GM23338 (cell line): ENCODE data around the gene ARHGEF17.

Experiments
- CREB1 ChIP-seq: fragments of 250-450 bp; sonication (Bioruptor Pico); IDR thresholded peaks from 2 replicates; pipeline ENCODE4 v1.5.0; 2020; ENCODE audit warnings: low read depth, mild to moderate bottlenecking, moderate library complexity
- CTCF ChIP-seq, 2 experiments: fragments of 200-600 bp in 1 of 2; sonication (generic) in 1 of 2; conservative IDR thresholded peaks; 2 replicates each; pipeline versions ENCODE4 v1.5.1 to v1.6.1; 2016 to 2017; ENCODE audit warnings: antibody characterized with exemption in 2 of 2, low read depth in 2 of 2, mild to moderate bottlenecking in 2 of 2, moderate library complexity in 1 of 2
- ETS1 ChIP-seq: IDR thresholded peaks from 2 replicates; pipeline ENCODE4 v1.6.1; 2016; ENCODE audit warnings: antibody characterized with exemption
- EZH2 ChIP-seq: fragments of 200-600 bp; sonication (generic); IDR thresholded peaks from one replicate; pipeline ENCODE4 v1.8.0; 2017; ENCODE audit warnings: antibody characterized with exemption, mild to moderate bottlenecking, low read depth; ENCODE audit not compliant: unreplicated experiment
- EZH2phosphoT487 ChIP-seq: fragments of 200-600 bp; sonication (generic); IDR thresholded peaks from one replicate; pipeline ENCODE4 v1.8.1; 2018; ENCODE audit warnings: antibody characterized with exemption; ENCODE audit not compliant: unreplicated experiment
- JUNB ChIP-seq: IDR thresholded peaks from one replicate; pipeline ENCODE4 v1.6.1; 2016; ENCODE audit warnings: antibody characterized with exemption; ENCODE audit not compliant: unreplicated experiment
- NANOG ChIP-seq: IDR thresholded peaks from 2 replicates; pipeline ENCODE4 v1.6.1; 2016; ENCODE audit warnings: antibody characterized with exemption, borderline replicate concordance
- POLR2AphosphoS5 ChIP-seq: IDR thresholded peaks from 2 replicates; pipeline ENCODE4 v1.6.1; 2016; ENCODE audit warnings: antibody characterized with exemption, low read depth
- REST ChIP-seq: IDR thresholded peaks from one replicate; pipeline ENCODE4 v1.6.1; 2018; ENCODE audit warnings: antibody characterized with exemption; ENCODE audit not compliant: unreplicated experiment
- STAT1 ChIP-seq: IDR thresholded peaks from one replicate; pipeline ENCODE4 v1.6.1; 2016; ENCODE audit warnings: antibody characterized with exemption; ENCODE audit not compliant: unreplicated experiment
- ZNF114 ChIP-seq: fragments of 250-450 bp; sonication (Bioruptor Pico); IDR thresholded peaks from 2 replicates; pipeline ENCODE4 v1.5.0; 2020; ENCODE audit warnings: mild to moderate bottlenecking, moderate library complexity
- ZNF331 ChIP-seq: fragments of 250-450 bp; sonication (Bioruptor Pico); IDR thresholded peaks from 2 replicates; pipeline ENCODE4 v1.5.0; 2020; ENCODE audit warnings: low read depth, mild to moderate bottlenecking, moderate library complexity

- TF ChIP-seq CTCF (conservative IDR thresholded peaks at IDR 0.05; ENCODE audit: low read depth in 2 of 2) (no peak), EZH2 (no peak), POLR2AphosphoS5 (no peak), STAT1 (no peak), ZNF331 (CRISPR knock-in tag) (no peak), REST (no peak), EZH2phosphoT487 (no peak), ETS1 (no peak), JUNB (no peak), NANOG (no peak), CREB1 (CRISPR knock-in tag) (no peak), ZNF114 (CRISPR knock-in tag) (no peak)
Observed at GRCh38 chr11:73366953-73367352, 58.9 kb downstream of the ARHGEF17 start.
